Fibroblast of lung (primary cell): ENCODE results near the gene WDR41. TPM values are rescaled to one million over a fixed set of nuclear protein-coding genes. Genes with fewer than 3 reads are reported as not detected.
"Not testable (repeated sequence)": the region's sequence is repeated elsewhere in the genome, so short reads cannot be mapped to it uniquely, and the experiment has no call there.

Experiments
- DNase-seq, 2 donors: peaks; one replicate each; pipeline versions ENCODE4 v3.0.0 to v3.0.0-alpha.2; 2010; ENCODE audit warnings: low read depth in 2 of 2
- H2AFZ ChIP-seq: 2 replicates; pipeline ENCODE4 v1.5.1; 2012; ENCODE audit warnings: low read length, control low read depth, inconsistent platforms
- H3K27ac ChIP-seq: 2 replicates; pipeline ENCODE4 v1.5.1; 2011; ENCODE audit warnings: low read length, control low read depth; ENCODE audit not compliant: insufficient read depth
- H3K27me3 ChIP-seq: 2 replicates; pipeline ENCODE4 v1.5.1; 2011; ENCODE audit warnings: mild to moderate bottlenecking, low read length; ENCODE audit not compliant: control insufficient read depth, insufficient read depth
- H3K36me3 ChIP-seq: 2 replicates; pipeline ENCODE4 v1.5.1; 2011; ENCODE audit warnings: low read length; ENCODE audit not compliant: control insufficient read depth, insufficient read depth
- H3K4me1 ChIP-seq: 2 replicates; pipeline ENCODE4 v1.5.1; 2011; ENCODE audit warnings: low read length; ENCODE audit not compliant: control insufficient read depth, insufficient read depth; ENCODE audit errors: extremely low read depth
- H3K4me2 ChIP-seq: 2 replicates; pipeline ENCODE4 v1.5.1; 2011; ENCODE audit warnings: low read length, control low read depth; ENCODE audit not compliant: insufficient read depth; ENCODE audit errors: extremely low read depth
- H3K4me3 ChIP-seq, 4 experiments: fragments of 200-600 bp in 1 of 4; sonication (generic) in 1 of 4; replicated peaks in 1 of 4; 2 replicates each; pipeline ENCODE4 v1.5.1; 2011 to 2016; ENCODE audit warnings: low read length in 4 of 4, low read depth in 3 of 4, mild to moderate bottlenecking in 3 of 4, control low read depth in 2 of 4, inconsistent platforms in 1 of 4, mixed read lengths in 1 of 4; ENCODE audit not compliant: insufficient read depth in 1 of 4; ENCODE audit errors: control extremely low read depth in 1 of 4
- H3K79me2 ChIP-seq: 2 replicates; pipeline ENCODE4 v1.5.1; 2012; ENCODE audit warnings: mild to moderate bottlenecking, low read length, inconsistent platforms; ENCODE audit not compliant: control insufficient read depth, insufficient read depth
- H3K9ac ChIP-seq: 2 replicates; pipeline ENCODE4 v1.5.1; 2011; ENCODE audit warnings: mild to moderate bottlenecking, low read length, control low read depth; ENCODE audit not compliant: insufficient read depth
- H3K9me3 ChIP-seq: 2 replicates; pipeline ENCODE4 v1.5.1; 2012; ENCODE audit warnings: low read depth, low read length; ENCODE audit not compliant: control insufficient read depth, insufficient read depth
- H4K20me1 ChIP-seq: 2 replicates; pipeline ENCODE4 v1.5.1; 2011; ENCODE audit warnings: low read length; ENCODE audit not compliant: control insufficient read depth, insufficient read depth; ENCODE audit errors: extremely low read depth
- CTCF ChIP-seq, 2 donors: IDR thresholded peaks in 1 of 2; conservative IDR thresholded peaks in 1 of 2; 1 replicate in 1 of 2; 2 replicates in 1 of 2; pipeline ENCODE4 v1.5.1; 2011 to 2012; ENCODE audit warnings: low read length in 2 of 2, control low read depth in 1 of 2, inconsistent platforms in 1 of 2, low read depth in 1 of 2, mild to moderate bottlenecking in 1 of 2
- EZH2 ChIP-seq: IDR thresholded peaks from 2 replicates; pipeline ENCODE4 v1.5.1; 2012; ENCODE audit warnings: low read length, control low read depth, mild to moderate bottlenecking; ENCODE audit errors: missing control alignments
- polyA plus RNA-seq, 2 donors: library from polyadenylated mRNA; depleted of rRNA in 1 of 2; stranded (reverse) in 1 of 2; unstranded in 1 of 2; fragments of >200 nt; gene quantifications; 2 replicates each; pipeline ENCODE4 v1.2.1, GENCODE V29; 2011 to 2012; ENCODE audit warnings: missing spikeins in 1 of 2
- total RNA-seq: library from RNA; depleted of rRNA; stranded (reverse); fragments of >200 nt; gene quantifications from 2 replicates; pipeline ENCODE4 v1.2.1, GENCODE V29; 2014

The WDR41 gene
- total and polyA plus RNA-seq, 2 donors (not counting 1 experiment from before 2014, with no cell fraction given) = 116 to 161 TPM

GRCh38 chr5:77390795-77391194, 101.3 kb downstream of the WDR41 start:
- H3K79me2 ChIP-seq = no peaks in the 10 kb centered on the region
- H3K36me3 ChIP-seq = no peaks in the 10 kb centered on the region
- H3K27me3 ChIP-seq = no peaks in the 10 kb centered on the region
- no peak overlapping the region for H2AFZ ChIP-seq
- no peak overlapping the region for H3K27ac ChIP-seq
- no peaks in the 10 kb centered on the region for H3K4me1 ChIP-seq
- H3K9ac ChIP-seq = no peak overlapping the region
- no peaks in the 10 kb centered on the region for H4K20me1 ChIP-seq
- DNase-seq = peak; percentile 70 to 81
- H3K4me2 ChIP-seq = no peak overlapping the region
- H3K4me3 ChIP-seq = no peak overlapping the region
- H3K9me3 ChIP-seq = no peaks in the 10 kb centered on the region
- TF ChIP-seq EZH2 (no peak), CTCF (conservative IDR thresholded peaks at IDR 0.05 in 1 of 2, IDR thresholded peaks at IDR 0.05 in 1 of 2; ENCODE audit: low read depth in 1 of 2, low read length in 2 of 2) (no peak)

- Histone ChIP-seq H2AFZ (no peak overlapping the region), H3K27me3 (no peaks in the 10 kb centered on the region), H3K9ac (no peak overlapping the region), H3K4me2 (no peak overlapping the region), H4K20me1 (no peaks in the 10 kb centered on the region), H3K79me2 (no peaks in the 10 kb centered on the region), H3K4me3 (no peak overlapping the region), H3K9me3 (no peaks in the 10 kb centered on the region), H3K36me3 (no peaks in the 10 kb centered on the region), H3K4me1 (no peaks in the 10 kb centered on the region), H3K27ac (no peak overlapping the region)
- DNase-seq = no peak
- TF ChIP-seq CTCF (conservative IDR thresholded peaks at IDR 0.05 in 1 of 2, IDR thresholded peaks at IDR 0.05 in 1 of 2; ENCODE audit: low read depth in 1 of 2, low read length in 2 of 2) (no peak), EZH2 (no peak)
These were observed 101.9 kb downstream of the WDR41 start for GRCh38 chr5:77390221-77390620.

GRCh38 chr5:77389746-77390145, 102.4 kb downstream of the WDR41 start:
- no peaks in the 10 kb centered on the region for H3K9me3 ChIP-seq
- H4K20me1 ChIP-seq = no peaks in the 10 kb centered on the region
- TF ChIP-seq CTCF (conservative IDR thresholded peaks at IDR 0.05 in 1 of 2, IDR thresholded peaks at IDR 0.05 in 1 of 2; ENCODE audit: low read depth in 1 of 2, low read length in 2 of 2) = no peak
- no peak for TF ChIP-seq EZH2
- H3K79me2 ChIP-seq = no peaks in the 10 kb centered on the region
- H3K36me3 ChIP-seq = no peaks in the 10 kb centered on the region
- H3K4me1 ChIP-seq = no peaks in the 10 kb centered on the region
- H3K4me3 ChIP-seq = no peak overlapping the region
- H3K27me3 ChIP-seq = no peaks in the 10 kb centered on the region
- DNase-seq = no peak
- no peak overlapping the region for H3K27ac ChIP-seq
- H3K4me2 ChIP-seq = no peak overlapping the region
- H2AFZ ChIP-seq = no peak overlapping the region
- no peak overlapping the region for H3K9ac ChIP-seq

GRCh38 chr5:77386340-77386739, 105.8 kb downstream of the WDR41 start:
- not testable (repeated sequence) for H3K9me3 ChIP-seq, H2AFZ ChIP-seq, H3K27ac ChIP-seq, H3K4me2 ChIP-seq, H3K4me3 ChIP-seq, DNase-seq, H3K9ac ChIP-seq, H4K20me1 ChIP-seq, H3K79me2 ChIP-seq, H3K36me3 ChIP-seq, H3K4me1 ChIP-seq, H3K27me3 ChIP-seq

GRCh38 chr5:77383336-77383735, 108.8 kb downstream of the WDR41 start:
- not testable (repeated sequence) for H3K27ac ChIP-seq, H2AFZ ChIP-seq, H3K4me1 ChIP-seq, H3K4me3 ChIP-seq, H3K9me3 ChIP-seq, H3K4me2 ChIP-seq, H3K36me3 ChIP-seq, H4K20me1 ChIP-seq, H3K9ac ChIP-seq, H3K27me3 ChIP-seq, DNase-seq, H3K79me2 ChIP-seq
